SK-N-MC (cell line): ENCODE data around the gene MCM7.
A peak's percentile ranks its signal among the peaks of the same experiment; 100 is the strongest.

Experiments used
- DNase-seq: peaks from one replicate; pipeline ENCODE4 v3.0.0-alpha.2; 2011; ENCODE audit warnings: low read depth, low spot score
- H3K27ac ChIP-seq: fragments of 200-600 bp; sonication (generic); 2 replicates; pipeline ENCODE4 v1.5.1; 2016; ENCODE audit warnings: mixed run types
- H3K36me3 ChIP-seq: fragments of 200-600 bp; sonication (generic); 2 replicates; pipeline ENCODE4 v1.6.1; 2017; ENCODE audit warnings: antibody characterized with exemption, low read length, mixed read lengths; ENCODE audit not compliant: insufficient read depth
- H3K4me3 ChIP-seq: fragments of 200-600 bp; sonication (generic); 2 replicates; pipeline ENCODE4 v1.5.1; 2016
- H3K9ac ChIP-seq: fragments of 200-600 bp; sonication (generic); 2 replicates; pipeline ENCODE4 v1.8.0; 2017; ENCODE audit warnings: mixed run types, mixed read lengths; ENCODE audit not compliant: insufficient read length
- H3K9me3 ChIP-seq: fragments of 200-600 bp; sonication (generic); 2 replicates; pipeline ENCODE4 v1.6.1; 2017; ENCODE audit warnings: low read depth, mild to moderate bottlenecking, antibody characterized with exemption, low read length, moderate library complexity, mixed read lengths
- EZH2 ChIP-seq: fragments of 200-600 bp; sonication (generic); IDR thresholded peaks from one replicate; pipeline ENCODE4 v1.6.1; 2017; ENCODE audit warnings: antibody characterized with exemption
- FOXP2 ChIP-seq: optimal IDR thresholded peaks from 2 replicates; pipeline ENCODE3; 2011; ENCODE audit warnings: mild to moderate bottlenecking, moderate library complexity; ENCODE audit not compliant: insufficient read depth; ENCODE audit errors: extremely low read length, control extremely low read depth
- POLR2AphosphoS5 ChIP-seq: IDR thresholded peaks from 2 replicates; pipeline ENCODE4 v1.6.1; 2012; ENCODE audit warnings: mild to moderate bottlenecking, low read depth, low read length, borderline replicate concordance

MCM7 gene

GRCh38 chr7:100124301-100125230, 23.4 kb upstream of the MCM7 start:
- Histone ChIP-seq H3K4me3 (no peak overlapping the region), H3K9me3 (no peaks in the 10 kb centered on the region), H3K27ac (0 out of 2 replicates have a peak overlapping the region, but pooled peaks have one; percentile 50), H3K36me3 (no peaks in the 10 kb centered on the region), H3K9ac (no peak overlapping the region)
- TF ChIP-seq FOXP2 (no peak), EZH2 (no peak), POLR2AphosphoS5 (no peak)
- no peak for DNase-seq

- no peak overlapping the region; the same call in 1 of the 2 replicates for H3K27ac ChIP-seq
- H3K9ac ChIP-seq = no peak overlapping the region
- no peak overlapping the region for H3K4me3 ChIP-seq
- no peaks in the 10 kb centered on the region for H3K9me3 ChIP-seq
- TF ChIP-seq POLR2AphosphoS5 (no peak), FOXP2 (no peak), EZH2 (no peak)
- no peaks in the 10 kb centered on the region for H3K36me3 ChIP-seq
- no peak for DNase-seq
Observed at GRCh38 chr7:100122568-100122967, 21.4 kb upstream of the MCM7 start.

GRCh38 chr7:100122067-100122466, 20.9 kb upstream of the MCM7 start:
- Histone ChIP-seq H3K4me3 (peak overlapping the region; percentile 30; the same call in 1 of the 2 replicates), H3K9ac (no peak overlapping the region), H3K9me3 (no peaks in the 10 kb centered on the region), H3K27ac (peak overlapping the region; percentile 57; the same call in 1 of the 2 replicates), H3K36me3 (no peaks in the 10 kb centered on the region)
- DNase-seq = no peak
- TF ChIP-seq EZH2 (no peak), FOXP2 (no peak), POLR2AphosphoS5 (no peak)

GRCh38 chr7:100120733-100121036, 19.5 kb upstream of the MCM7 start:
- H3K9ac ChIP-seq = peak overlapping the region; percentile 55
- H3K9me3 ChIP-seq = no peaks in the 10 kb centered on the region
- no peak overlapping the region for H3K27ac ChIP-seq

GRCh38 chr7:100119970-100120732, 19.0 kb upstream of the MCM7 start:
- Histone ChIP-seq H3K27ac (peak overlapping the region; percentile 90; the same call in 1 of the 2 replicates), H3K4me3 (peak overlapping the region; percentile 97)
- DNase-seq = no peak

More at GRCh38 chr7:100120733-100121036, 19.5 kb upstream of the MCM7 start:
- Histone ChIP-seq H3K36me3 (peaks cover 2% of the 10 kb centered on the region; the same call in 1 of the 2 replicates), H3K4me3 (peak overlapping the region; percentile 97)
- TF ChIP-seq EZH2 (no peak), POLR2AphosphoS5 (no peak), FOXP2 (no peak)
- no peak for DNase-seq

GRCh38 chr7:100119072-100119969, 18.1 kb upstream of the MCM7 start, which contains the start of the genes CNPY4 and TAF6:
Gene CNPY4 (plus strand): TSS chr7:100119634. CDS start chr7:100119745, 111 bp downstream.
Gene TAF6 (minus strand): TSS chr7:100119358. CDS start chr7:100114209, 5,149 bp downstream.
- H3K9ac ChIP-seq = peak within 1 kb of the TSS; percentile 78
- H3K4me3 ChIP-seq = peak within 1 kb of the TSS; percentile 97
- H3K36me3 ChIP-seq = peaks cover 2% of the 10 kb centered on the region; the same call in 1 of the 2 replicates
- TF ChIP-seq POLR2AphosphoS5 (peak; percentile 85), EZH2 (no peak)
- peak within 1 kb of the TSS; percentile 90 for H3K27ac ChIP-seq
- peak; percentile 92 for DNase-seq
- H3K9me3 ChIP-seq = no peaks in the 10 kb centered on the region

More at GRCh38 chr7:100119970-100120732, 19.0 kb upstream of the MCM7 start:
- Histone ChIP-seq H3K9ac (peak overlapping the region; percentile 78), H3K36me3 (peaks cover 2% of the 10 kb centered on the region; the same call in 1 of the 2 replicates), H3K9me3 (no peaks in the 10 kb centered on the region)
- TF ChIP-seq EZH2 (no peak), FOXP2 (no peak), POLR2AphosphoS5 (no peak)

GRCh38 chr7:100118388-100119071, 17.3 kb upstream of the MCM7 start:
- DNase-seq = no peak
- H3K27ac ChIP-seq = no peak overlapping the region; the same call in 1 of the 2 replicates
- H3K36me3 ChIP-seq = peaks cover 7% of the 10 kb centered on the region; the same call in 1 of the 2 replicates
- no peak for TF ChIP-seq FOXP2
- TF ChIP-seq POLR2AphosphoS5 = no peak
- TF ChIP-seq EZH2 = no peak
- no peaks in the 10 kb centered on the region for H3K9me3 ChIP-seq
- H3K9ac ChIP-seq = peak overlapping the region; percentile 78
- H3K4me3 ChIP-seq = peak overlapping the region; percentile 97
